IMR-90 (cell line): ENCODE results near the gene LOC101059915.

Source experiments
- BHLHE40 ChIP-seq: fragments of 150-350 bp; IDR thresholded peaks from 2 replicates; pipeline ENCODE4 v1.6.1; 2016; ENCODE audit warnings: mild to moderate bottlenecking, low read depth, low read length
- CEBPB ChIP-seq: IDR thresholded peaks from 2 replicates; pipeline ENCODE4 v1.6.1; 2012; ENCODE audit warnings: low read depth, low read length, improper control_type of control experiment
- CHD1 ChIP-seq: IDR thresholded peaks from 2 replicates; pipeline ENCODE4 v1.6.1; 2012; ENCODE audit warnings: low read depth, low read length, improper control_type of control experiment
- CTCF ChIP-seq: conservative IDR thresholded peaks from 2 replicates; pipeline ENCODE4 v1.5.1; 2012; ENCODE audit warnings: mild to moderate bottlenecking, low read depth, low read length, improper control_type of control experiment
- ELK1 ChIP-seq: fragments of 150-350 bp; IDR thresholded peaks from 2 replicates; pipeline ENCODE4 v1.6.1; 2016; ENCODE audit warnings: low read depth, mild to moderate bottlenecking, low read length, moderate library complexity, borderline replicate concordance
- FOS ChIP-seq: fragments of 150-350 bp; IDR thresholded peaks from 2 replicates; pipeline ENCODE4 v1.6.1; 2016; ENCODE audit warnings: low read depth, low read length
- MAFK ChIP-seq: IDR thresholded peaks from 2 replicates; pipeline ENCODE4 v1.6.1; 2012; ENCODE audit warnings: low read depth, low read length, improper control_type of control experiment
- MXI1 ChIP-seq: IDR thresholded peaks from 2 replicates; pipeline ENCODE4 v1.6.1; 2012; ENCODE audit warnings: low read depth, mild to moderate bottlenecking, low read length, moderate library complexity, borderline replicate concordance
- POLR2A ChIP-seq: IDR thresholded peaks from 2 replicates; pipeline ENCODE4 v1.6.1; 2012; ENCODE audit warnings: mild to moderate bottlenecking, low read depth, low read length
- RAD21 ChIP-seq: IDR thresholded peaks from 2 replicates; pipeline ENCODE4 v1.6.1; 2012; ENCODE audit warnings: low read length, improper control_type of control experiment
- RCOR1 ChIP-seq: IDR thresholded peaks from 2 replicates; pipeline ENCODE4 v1.6.1; 2012; ENCODE audit warnings: mild to moderate bottlenecking, low read length, improper control_type of control experiment; ENCODE audit not compliant: insufficient replicate concordance
- RFX5 ChIP-seq: IDR thresholded peaks from 2 replicates; pipeline ENCODE4 v1.8.0; 2012; ENCODE audit warnings: low read depth, mild to moderate bottlenecking, low read length, moderate library complexity
- SMC3 ChIP-seq: fragments of 150-350 bp; IDR thresholded peaks from 2 replicates; pipeline ENCODE4 v1.6.1; 2016; ENCODE audit warnings: low read depth, mild to moderate bottlenecking, antibody characterized with exemption, low read length, moderate library complexity
- USF2 ChIP-seq: fragments of 150-350 bp; IDR thresholded peaks from 2 replicates; pipeline ENCODE4 v1.6.1; 2017; ENCODE audit warnings: mild to moderate bottlenecking, antibody characterized with exemption, low read length, low read depth

- TF ChIP-seq USF2 = no peak
- TF ChIP-seq CTCF = no peak
- TF ChIP-seq POLR2A = no peak
- no peak for TF ChIP-seq RFX5
- TF ChIP-seq MXI1 = no peak
- no peak for TF ChIP-seq RAD21
- no peak for TF ChIP-seq MAFK
- no peak for TF ChIP-seq RCOR1
- no peak for TF ChIP-seq FOS
- no peak for TF ChIP-seq CEBPB
- no peak for TF ChIP-seq CHD1
- TF ChIP-seq SMC3 = no peak
- TF ChIP-seq BHLHE40 = no peak
- no peak for TF ChIP-seq ELK1
Observed at GRCh38 chrX:71668248-71668595, 876 bp downstream of the LOC101059915 start.
